HCT116 (cell line): Measurements from ENCODE around the gene SNUPN. TPM values are rescaled to one million over a fixed set of nuclear protein-coding genes. Genes with fewer than 3 reads are reported as not detected.

Experiments
- ATAC-seq: fragments of 200-7000 bp; cut with Tn5 transposase; 2 replicates; pipeline ENCODE4 v1.9.1; 2020; ENCODE audit warnings: mild to moderate bottlenecking, moderate library complexity
- BruUV-seq: library from RNA; stranded (reverse); fragments of 400-500 nt; replicated peaks from 2 replicates; lab custom pipeline; 2021; lab: Mats Ljungman, UMichigan
- CTCF ChIA-PET: fragments of 300-600 bp; sonication (Branson Sonifier 250); formaldehyde crosslinking; loops from one replicate; lab custom pipeline; 2021; ENCODE audit warnings: antibody characterized with exemption; lab: Charles Lee
- POLR2A ChIA-PET: fragments of 300-600, 350-600 bp; sonication (Branson Sonifier 250); formaldehyde crosslinking; loops from one replicate; lab custom pipeline; 2021; ENCODE audit warnings: antibody characterized with exemption; lab: Charles Lee
- RAD21 ChIA-PET, 2 experiments: fragments of 300-600 bp; sonication (Branson Sonifier 250); formaldehyde crosslinking; loops; one replicate each; lab custom pipeline; 2023; ENCODE audit warnings: low total read pairs in 2 of 2; ENCODE audit not compliant: uncharacterized antibody in 2 of 2, unreplicated experiment in 2 of 2, low non-redundant PET in 1 of 2; lab: Charles Lee
- DNase-seq: peaks from one replicate; pipeline ENCODE4 v3.0.0-alpha.2; 2010; ENCODE audit warnings: low read depth, low spot score
- H2AFZ ChIP-seq: fragments of 200-600 bp; shearing (Covaris generic), sonication (generic); 2 replicates; pipeline ENCODE4 v1.6.1; 2017; ENCODE audit warnings: low read depth, mixed run types, mixed read lengths, antibody characterized with exemption, low read length; ENCODE audit not compliant: poor library complexity, severe bottlenecking
- H3K27ac ChIP-seq: 2 replicates; pipeline ENCODE4 v1.5.1; 2012; ENCODE audit warnings: low read depth, low read length
- H3K27me3 ChIP-seq: fragments of 200-600 bp; sonication (generic); 2 replicates; pipeline ENCODE4 v1.6.1; 2016; ENCODE audit warnings: mixed run types, low read length, mixed read lengths; ENCODE audit not compliant: insufficient read depth
- H3K36me3 ChIP-seq, 2 experiments: fragments of 200-500 bp in 1 of 2; fragments of 200-600 bp in 1 of 2; sonication (Bioruptor generic) in 1 of 2; sonication (generic) in 1 of 2; 2 replicates each; pipeline versions ENCODE4 v1.5.1 to v1.6.1; 2014 to 2016; ENCODE audit warnings: low read length in 2 of 2, inconsistent platforms in 1 of 2, mixed read lengths in 1 of 2, mixed run types in 1 of 2; ENCODE audit not compliant: insufficient read depth in 2 of 2, control insufficient read depth in 1 of 2
- H3K4me1 ChIP-seq, 2 experiments: fragments of 200-600 bp in 1 of 2; sonication (generic) in 1 of 2; 2 replicates each; pipeline versions ENCODE4 v1.5.1 to v1.6.1; 2012 to 2017; ENCODE audit warnings: low read length in 2 of 2, inconsistent platforms in 1 of 2, mild to moderate bottlenecking in 1 of 2, mixed read lengths in 1 of 2, mixed run types in 1 of 2, moderate library complexity in 1 of 2; ENCODE audit not compliant: insufficient read depth in 2 of 2, control insufficient read depth in 1 of 2
- H3K4me2 ChIP-seq: fragments of 200-600 bp; sonication (generic); 2 replicates; pipeline ENCODE4 v1.6.1; 2017; ENCODE audit warnings: mixed run types, low read length, mixed read lengths
- H3K4me3 ChIP-seq, 2 experiments: fragments of 200-600 bp in 1 of 2; sonication (generic) in 1 of 2; replicated peaks in 1 of 2; 2 replicates each; pipeline ENCODE4 v1.5.1; 2011 to 2016; ENCODE audit warnings: low read length in 2 of 2, control low read depth in 1 of 2, low read depth in 1 of 2, mild to moderate bottlenecking in 1 of 2, mixed read lengths in 1 of 2, mixed run types in 1 of 2
- H3K79me2 ChIP-seq: fragments of 200-600 bp; sonication (generic); 2 replicates; pipeline ENCODE4 v1.6.1; 2017; ENCODE audit warnings: mild to moderate bottlenecking, mixed run types, low read length, moderate library complexity, mixed read lengths; ENCODE audit not compliant: insufficient read depth
- H3K9ac ChIP-seq: fragments of 200-600 bp; sonication (generic); 2 replicates; pipeline ENCODE4 v1.6.1; 2016; ENCODE audit warnings: low read length, mixed read lengths
- H3K9me2 ChIP-seq: fragments of 200-600 bp; sonication (generic), shearing (Covaris generic); 2 replicates; pipeline ENCODE4 v1.6.1; 2017; ENCODE audit warnings: mixed run types, mild to moderate bottlenecking, moderate library complexity; ENCODE audit not compliant: insufficient read depth
- H3K9me3 ChIP-seq, 2 experiments: fragments of 200-500 bp in 1 of 2; fragments of 200-600 bp in 1 of 2; sonication (Bioruptor generic) in 1 of 2; sonication (generic) in 1 of 2; 2 replicates each; pipeline ENCODE4 v1.6.1; 2014 to 2017; ENCODE audit warnings: low read length in 2 of 2, mixed read lengths in 2 of 2, inconsistent platforms in 1 of 2, low read depth in 1 of 2, mild to moderate bottlenecking in 1 of 2, mixed run types in 1 of 2, moderate library complexity in 1 of 2; ENCODE audit not compliant: control insufficient read depth in 1 of 2, insufficient read depth in 1 of 2
- H4K20me1 ChIP-seq: fragments of 200-600 bp; sonication (generic), shearing (Covaris generic); 2 replicates; pipeline ENCODE4 v1.6.1; 2017; ENCODE audit warnings: mixed run types, mild to moderate bottlenecking, moderate library complexity; ENCODE audit not compliant: insufficient read depth
- EGR1 ChIP-seq: IDR thresholded peaks from 2 replicates; pipeline ENCODE4 v1.6.1; 2012; ENCODE audit warnings: low read depth
- ELF1 ChIP-seq: IDR thresholded peaks from 2 replicates; pipeline ENCODE4 v1.6.1; 2012; ENCODE audit warnings: low read depth, borderline replicate concordance
- EZH2phosphoT487 ChIP-seq: fragments of 200-600 bp; IDR thresholded peaks from 2 replicates; pipeline ENCODE4 v1.6.1; 2018; ENCODE audit warnings: antibody characterized with exemption, borderline replicate concordance
- FOSL1 ChIP-seq: IDR thresholded peaks from 2 replicates; pipeline ENCODE4 v1.6.1; 2012; ENCODE audit warnings: low read depth
- POLR2A ChIP-seq: IDR thresholded peaks from 2 replicates; pipeline ENCODE4 v1.7.0; 2011; ENCODE audit warnings: borderline replicate concordance; ENCODE audit not compliant: insufficient read depth, insufficient read length; ENCODE audit errors: extremely low read depth
- RAD21 ChIP-seq: IDR thresholded peaks from 2 replicates; pipeline ENCODE4 v1.6.1; 2012; ENCODE audit warnings: low read depth, mild to moderate bottlenecking
- SIN3A ChIP-seq: IDR thresholded peaks from 2 replicates; pipeline ENCODE4 v1.6.1; 2012; ENCODE audit warnings: low read depth
- SP1 ChIP-seq: IDR thresholded peaks from 2 replicates; pipeline ENCODE4 v1.6.1; 2012; ENCODE audit warnings: low read depth
- ZFX ChIP-seq: fragments of 450-650 bp; IDR thresholded peaks from 2 replicates; pipeline ENCODE4 v1.6.1; 2017
- intact Hi-C: fragments of 100-400 bp; cut with micrococcal nuclease; formaldehyde crosslinking; loops from 2 replicates; pipeline ENCODE4 v1.10.0; 2022
- total RNA-seq: library from RNA; stranded (reverse); gene quantifications from one replicate; pipeline ENCODE4 v1.2.1, GENCODE V29; 2021; ENCODE audit not compliant: unreplicated experiment
- TF ChIP-seq, protein P1 (sequence below): IDR thresholded peaks from 2 replicates; pipeline ENCODE4 v1.6.1; 2012; ENCODE audit warnings: low read depth
- TF ChIP-seq, protein P2 (sequence below): IDR thresholded peaks from 2 replicates; pipeline ENCODE4 v1.6.1; 2011; ENCODE audit warnings: mild to moderate bottlenecking, low read length, moderate library complexity; ENCODE audit not compliant: insufficient replicate concordance; ENCODE audit errors: extremely low read depth
- TF ChIP-seq, protein P3 (sequence below): IDR thresholded peaks from 2 replicates; pipeline ENCODE4 v1.6.1; 2012

The SNUPN gene
- total RNA-seq, 1 experiment from 2014 or later: 29.8 TPM

DNA sequence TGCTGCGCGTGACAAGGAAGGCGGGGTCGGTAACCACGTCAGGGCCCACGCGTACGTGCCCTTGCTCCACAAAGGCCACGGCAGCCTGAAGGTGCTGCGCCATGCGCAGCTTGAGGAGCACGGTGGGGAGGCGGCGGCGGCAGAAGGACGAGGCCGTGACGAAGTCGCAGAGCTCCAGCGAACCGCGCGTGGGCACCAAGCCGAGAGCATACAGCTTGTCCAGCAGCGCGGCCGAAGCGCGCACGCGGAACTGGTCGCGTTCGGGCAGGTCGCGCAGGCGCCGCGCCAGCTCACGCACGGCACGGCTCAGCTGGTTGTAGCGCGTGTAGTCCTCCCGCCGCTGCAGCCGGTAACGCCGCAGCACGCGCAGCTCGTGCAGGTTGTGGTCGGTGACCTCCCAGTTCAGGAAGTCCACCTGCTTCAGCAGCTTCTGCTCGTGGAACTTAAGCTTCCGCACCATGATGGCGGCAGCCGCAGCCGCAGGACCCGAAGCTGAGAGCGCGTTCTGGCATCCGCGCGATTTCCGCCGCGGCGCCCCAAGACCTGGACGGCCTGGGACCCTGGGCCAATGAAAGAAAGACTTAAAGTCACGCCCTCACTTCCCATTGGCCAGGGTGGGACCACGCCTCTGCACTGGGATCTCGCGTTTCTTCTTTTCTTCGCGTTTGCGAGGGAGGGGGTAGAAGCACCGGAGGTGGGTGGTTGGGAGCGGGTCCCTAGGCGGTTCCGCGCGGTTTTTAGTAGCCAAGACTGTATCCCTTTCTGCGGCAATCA lies 14.4 kb upstream of the SNUPN start, which contains the start of gene IMP3 (continued):
- TF ChIP-seq, protein P1, sequence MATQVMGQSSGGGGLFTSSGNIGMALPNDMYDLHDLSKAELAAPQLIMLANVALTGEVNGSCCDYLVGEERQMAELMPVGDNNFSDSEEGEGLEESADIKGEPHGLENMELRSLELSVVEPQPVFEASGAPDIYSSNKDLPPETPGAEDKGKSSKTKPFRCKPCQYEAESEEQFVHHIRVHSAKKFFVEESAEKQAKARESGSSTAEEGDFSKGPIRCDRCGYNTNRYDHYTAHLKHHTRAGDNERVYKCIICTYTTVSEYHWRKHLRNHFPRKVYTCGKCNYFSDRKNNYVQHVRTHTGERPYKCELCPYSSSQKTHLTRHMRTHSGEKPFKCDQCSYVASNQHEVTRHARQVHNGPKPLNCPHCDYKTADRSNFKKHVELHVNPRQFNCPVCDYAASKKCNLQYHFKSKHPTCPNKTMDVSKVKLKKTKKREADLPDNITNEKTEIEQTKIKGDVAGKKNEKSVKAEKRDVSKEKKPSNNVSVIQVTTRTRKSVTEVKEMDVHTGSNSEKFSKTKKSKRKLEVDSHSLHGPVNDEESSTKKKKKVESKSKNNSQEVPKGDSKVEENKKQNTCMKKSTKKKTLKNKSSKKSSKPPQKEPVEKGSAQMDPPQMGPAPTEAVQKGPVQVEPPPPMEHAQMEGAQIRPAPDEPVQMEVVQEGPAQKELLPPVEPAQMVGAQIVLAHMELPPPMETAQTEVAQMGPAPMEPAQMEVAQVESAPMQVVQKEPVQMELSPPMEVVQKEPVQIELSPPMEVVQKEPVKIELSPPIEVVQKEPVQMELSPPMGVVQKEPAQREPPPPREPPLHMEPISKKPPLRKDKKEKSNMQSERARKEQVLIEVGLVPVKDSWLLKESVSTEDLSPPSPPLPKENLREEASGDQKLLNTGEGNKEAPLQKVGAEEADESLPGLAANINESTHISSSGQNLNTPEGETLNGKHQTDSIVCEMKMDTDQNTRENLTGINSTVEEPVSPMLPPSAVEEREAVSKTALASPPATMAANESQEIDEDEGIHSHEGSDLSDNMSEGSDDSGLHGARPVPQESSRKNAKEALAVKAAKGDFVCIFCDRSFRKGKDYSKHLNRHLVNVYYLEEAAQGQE: no peak
- peak; percentile 97 for TF ChIP-seq POLR2A
- TF ChIP-seq SP1: no peak
- TF ChIP-seq, all 23 proteins: peak for 6

DNA sequence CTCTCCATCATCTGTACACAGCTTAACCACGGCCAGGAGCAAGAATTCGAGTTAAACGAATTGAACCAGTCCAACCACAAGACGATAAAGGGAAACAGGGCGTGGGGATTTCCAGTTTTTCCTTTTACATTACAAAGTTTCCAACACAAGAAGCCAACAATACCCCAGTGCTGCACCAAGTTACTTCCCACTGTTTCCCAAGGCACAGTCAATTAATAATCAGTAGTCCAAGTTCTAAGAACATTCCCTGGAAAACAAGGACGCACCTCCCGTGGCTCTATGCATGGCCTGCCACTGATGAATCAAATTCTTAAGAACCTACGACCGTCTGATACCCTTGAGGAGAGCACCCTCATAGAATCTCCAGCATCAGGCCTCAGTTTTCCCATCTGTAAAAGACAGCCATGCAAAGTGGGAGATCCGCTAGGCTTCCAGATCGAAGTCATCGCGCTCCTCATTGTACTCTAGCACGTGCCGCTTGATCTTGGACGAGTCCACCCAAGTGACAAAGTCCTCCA lies 13.7 kb upstream of the SNUPN start:
- ATAC-seq (no peak), DNase-seq (no peak)
- H3K79me2 ChIP-seq: peaks cover 36% of the 10 kb centered on the region
- H3K4me1 ChIP-seq: peaks cover 12 to 53% of the 10 kb centered on the region in 2 experiments
- H3K9ac ChIP-seq: peak overlapping the region; percentile 98
- H3K27ac ChIP-seq: peak overlapping the region; percentile 97
- TF ChIP-seq SP1 (no peak), FOSL1 (no peak), ELF1 (no peak), SIN3A (no peak), EZH2phosphoT487 (no peak), ZFX (no peak), EGR1 (no peak), RAD21 (no peak)
- TF ChIP-seq, protein P2, sequence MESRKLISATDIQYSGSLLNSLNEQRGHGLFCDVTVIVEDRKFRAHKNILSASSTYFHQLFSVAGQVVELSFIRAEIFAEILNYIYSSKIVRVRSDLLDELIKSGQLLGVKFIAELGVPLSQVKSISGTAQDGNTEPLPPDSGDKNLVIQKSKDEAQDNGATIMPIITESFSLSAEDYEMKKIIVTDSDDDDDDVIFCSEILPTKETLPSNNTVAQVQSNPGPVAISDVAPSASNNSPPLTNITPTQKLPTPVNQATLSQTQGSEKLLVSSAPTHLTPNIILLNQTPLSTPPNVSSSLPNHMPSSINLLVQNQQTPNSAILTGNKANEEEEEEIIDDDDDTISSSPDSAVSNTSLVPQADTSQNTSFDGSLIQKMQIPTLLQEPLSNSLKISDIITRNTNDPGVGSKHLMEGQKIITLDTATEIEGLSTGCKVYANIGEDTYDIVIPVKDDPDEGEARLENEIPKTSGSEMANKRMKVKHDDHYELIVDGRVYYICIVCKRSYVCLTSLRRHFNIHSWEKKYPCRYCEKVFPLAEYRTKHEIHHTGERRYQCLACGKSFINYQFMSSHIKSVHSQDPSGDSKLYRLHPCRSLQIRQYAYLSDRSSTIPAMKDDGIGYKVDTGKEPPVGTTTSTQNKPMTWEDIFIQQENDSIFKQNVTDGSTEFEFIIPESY: no peak
- TF ChIP-seq, protein P3, sequence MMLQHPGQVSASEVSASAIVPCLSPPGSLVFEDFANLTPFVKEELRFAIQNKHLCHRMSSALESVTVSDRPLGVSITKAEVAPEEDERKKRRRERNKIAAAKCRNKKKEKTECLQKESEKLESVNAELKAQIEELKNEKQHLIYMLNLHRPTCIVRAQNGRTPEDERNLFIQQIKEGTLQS: no peak
- 0 out of 4 replicates have a peak, but pooled peaks cover 0 to 5% of the 10 kb centered on the region in 2 experiments for H3K36me3 ChIP-seq
- no peaks in the 10 kb centered on the region for H3K9me3 ChIP-seq
- CTCF ChIA-PET: interaction anchor here (1.3 to 2.2 kb wide), 7 partner anchors 8 to 271 kb away, joined by 4 to 21 read pairs (median 8); partner anchors contain the start of genes MAN2C1, SIN3A and SNX33
- intact Hi-C loops: no loop called here
- peak overlapping the region; percentile 95 to 97 for H3K4me3 ChIP-seq
- H3K27me3 ChIP-seq: no peaks in the 10 kb centered on the region
- POLR2A ChIA-PET: interaction anchor here (0.7 to 5.1 kb wide), 9 partner anchors 13 to 271 kb away, joined by 3 to 35 read pairs (median 9); partner anchors contain the start of genes MAN2C1, SIN3A and SNUPN
- no peak overlapping the region for H2AFZ ChIP-seq
- RAD21 ChIA-PET: interaction anchor here (1.1 to 2.0 kb wide), 3 partner anchors 185 to 271 kb away, joined by 3 to 8 read pairs (median 4); partner anchors contain the start of gene MAN2C1 (in 1 of the 2)
- peaks cover 15% of the 10 kb centered on the region; the same call in 1 of the 2 replicates for H4K20me1 ChIP-seq
- peak overlapping the region; percentile 98 for H3K4me2 ChIP-seq
- TSS peak; percentile 75 for BruUV-seq
- no peaks in the 10 kb centered on the region for H3K9me2 ChIP-seq
